Measurements from ENCODE around the gene SEPTIN8.

SEPTIN8 gene

DNA sequence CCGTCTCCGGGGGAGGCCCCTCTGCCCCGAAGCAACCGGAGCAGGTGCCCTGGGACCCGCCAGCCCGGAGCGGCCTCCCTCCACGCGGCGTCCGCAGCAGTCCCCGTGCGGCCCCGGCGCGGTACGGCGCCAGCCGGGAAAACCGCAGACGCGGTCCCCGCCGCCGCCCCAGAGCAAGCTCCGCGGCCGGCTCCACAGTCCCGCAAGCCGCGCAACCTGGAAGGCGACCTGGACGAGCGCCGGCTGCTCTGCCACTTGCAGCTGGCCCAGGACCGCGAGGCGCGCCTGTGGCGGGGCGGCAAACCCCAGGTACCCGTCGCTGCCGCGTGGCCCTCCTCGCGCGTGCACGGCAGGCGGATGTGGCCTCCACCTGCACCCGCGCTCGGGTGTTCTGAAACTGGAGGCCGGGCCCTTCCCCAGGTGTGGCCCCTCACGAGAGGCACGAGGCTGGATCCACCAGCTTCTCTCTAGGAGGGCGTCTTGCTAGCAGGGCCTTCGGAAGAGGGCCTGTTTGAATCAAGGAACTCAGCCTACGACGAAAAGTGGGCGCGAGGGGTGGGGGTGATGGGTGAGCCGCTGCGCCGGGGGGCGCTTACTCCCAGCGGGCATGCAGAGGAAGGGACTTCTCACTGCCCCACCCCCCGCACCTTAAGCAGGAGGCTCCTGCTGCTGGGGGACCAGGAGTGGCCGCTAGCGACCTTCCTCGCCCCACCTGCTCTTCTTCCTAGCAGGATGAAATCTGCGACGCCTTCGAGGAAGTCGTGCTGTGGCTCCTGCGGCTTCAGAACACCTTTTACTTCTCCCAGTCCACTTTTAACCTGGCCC is 29.2 kb downstream of the SEPTIN8 start:
- DNase-seq: no peak

- DNase-seq: no peak
Measured at GRCh38 chr5:132746954-132747615, 30.0 kb downstream of the SEPTIN8 start, which contains the start of gene CCNI2. Gene CCNI2, plus strand, starts transcription at chr5:132747426. Its CDS starts 70 bp downstream, at chr5:132747496.

GRCh38 chr5:132746592-132746953 is 30.5 kb downstream of the SEPTIN8 start:
- no peak for DNase-seq

DNA sequence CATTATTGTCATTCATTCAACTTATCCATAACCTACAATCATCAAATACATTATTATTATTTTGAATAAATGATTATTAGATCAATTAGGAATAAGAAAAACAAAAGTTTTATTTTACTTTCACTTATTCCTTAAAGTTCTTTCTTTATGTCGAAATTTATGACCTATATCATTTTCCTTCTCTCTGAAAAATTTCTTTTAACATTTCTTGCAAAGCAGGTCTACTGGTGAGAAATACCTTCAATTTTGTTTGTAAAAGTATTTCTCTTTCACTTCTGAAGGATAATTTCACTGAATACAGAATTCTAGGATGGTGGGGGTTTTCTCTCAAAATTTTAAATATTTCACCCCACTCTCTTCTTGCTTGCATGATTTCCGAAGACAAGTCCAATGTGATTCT is 32.4 kb downstream of the SEPTIN8 start:
- DNase-seq: no peak

GRCh38 chr5:132742626-132743025 is 34.4 kb downstream of the SEPTIN8 start:
- no peak for DNase-seq

DNA sequence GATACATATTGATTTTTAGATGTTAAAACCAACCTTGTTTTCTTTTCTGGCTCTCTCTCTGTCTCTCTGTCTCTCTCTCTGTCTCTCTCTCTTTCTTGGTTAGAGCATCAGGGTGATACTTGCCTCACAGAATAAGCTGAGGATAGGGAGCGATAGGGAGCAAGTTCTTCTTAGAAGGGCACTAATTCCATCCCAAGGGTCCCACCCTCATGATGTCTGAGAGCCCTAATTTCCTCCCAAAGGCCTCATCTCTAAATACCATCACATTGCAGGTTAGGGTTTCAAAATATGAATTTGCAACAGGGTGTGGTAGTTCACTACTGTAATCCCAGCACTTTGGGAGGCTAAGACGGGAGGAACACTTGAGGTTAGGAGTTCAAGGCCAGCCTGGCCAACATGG is 34.9 kb downstream of the SEPTIN8 start:
- no peak for DNase-seq

DNA sequence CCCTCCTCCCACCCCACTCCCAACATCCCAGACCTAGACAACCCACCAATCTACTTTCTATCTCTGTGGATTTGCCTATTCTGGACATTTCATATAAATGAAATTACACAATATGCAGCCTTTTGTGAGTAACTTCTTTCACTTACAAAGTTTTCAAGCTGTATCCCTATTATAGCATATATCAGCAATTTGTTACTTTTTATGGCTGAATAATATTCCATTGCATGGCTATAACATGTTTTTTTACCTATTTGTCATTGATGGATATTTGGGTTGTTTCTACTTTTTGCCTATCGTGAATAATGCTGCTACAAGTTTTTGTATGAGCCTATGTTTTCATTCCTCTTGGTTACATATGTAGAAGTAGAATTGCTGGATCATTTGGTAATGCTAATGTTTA is 37.8 kb downstream of the SEPTIN8 start:
- no peak for DNase-seq

GRCh38 chr5:132737982-132738681 is 38.9 kb downstream of the SEPTIN8 start:
- DNase-seq: no peak

- peak; percentile 95 for DNase-seq
Measured at GRCh38 chr5:132736853-132737833, 39.9 kb downstream of the SEPTIN8 start, which contains the start of gene KIF3A. Gene KIF3A, minus strand, starts transcription at chr5:132737546. Its CDS starts 127 bp downstream, at chr5:132737419.

- DNase-seq: no peak
Measured at GRCh38 chr5:132734687-132735086, 42.4 kb downstream of the SEPTIN8 start.

- no peak for DNase-seq
Measured at GRCh38 chr5:132733499-132734148, 43.4 kb downstream of the SEPTIN8 start.

DNA sequence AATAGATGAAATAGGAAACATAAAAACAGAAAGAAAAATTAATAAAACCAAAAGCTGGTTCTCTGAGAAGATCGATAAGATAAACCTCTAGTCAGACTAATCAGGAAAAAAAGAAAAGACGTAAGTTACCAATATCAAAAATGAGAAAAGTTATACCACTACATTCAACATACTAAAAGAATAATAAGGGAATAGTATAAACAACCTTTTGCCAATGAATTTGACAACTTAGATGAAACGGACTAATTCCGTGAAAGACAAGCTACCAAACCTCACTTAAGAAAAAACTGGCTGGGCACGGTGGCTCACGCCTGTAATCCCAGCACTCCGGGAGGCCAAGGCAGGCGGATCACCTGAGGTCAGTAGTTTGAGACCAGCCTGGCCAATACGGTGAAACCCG is 47.1 kb downstream of the SEPTIN8 start:
- no peak for DNase-seq

- no peak for DNase-seq
Measured at GRCh38 chr5:132725745-132726144, 51.3 kb downstream of the SEPTIN8 start.

DNA sequence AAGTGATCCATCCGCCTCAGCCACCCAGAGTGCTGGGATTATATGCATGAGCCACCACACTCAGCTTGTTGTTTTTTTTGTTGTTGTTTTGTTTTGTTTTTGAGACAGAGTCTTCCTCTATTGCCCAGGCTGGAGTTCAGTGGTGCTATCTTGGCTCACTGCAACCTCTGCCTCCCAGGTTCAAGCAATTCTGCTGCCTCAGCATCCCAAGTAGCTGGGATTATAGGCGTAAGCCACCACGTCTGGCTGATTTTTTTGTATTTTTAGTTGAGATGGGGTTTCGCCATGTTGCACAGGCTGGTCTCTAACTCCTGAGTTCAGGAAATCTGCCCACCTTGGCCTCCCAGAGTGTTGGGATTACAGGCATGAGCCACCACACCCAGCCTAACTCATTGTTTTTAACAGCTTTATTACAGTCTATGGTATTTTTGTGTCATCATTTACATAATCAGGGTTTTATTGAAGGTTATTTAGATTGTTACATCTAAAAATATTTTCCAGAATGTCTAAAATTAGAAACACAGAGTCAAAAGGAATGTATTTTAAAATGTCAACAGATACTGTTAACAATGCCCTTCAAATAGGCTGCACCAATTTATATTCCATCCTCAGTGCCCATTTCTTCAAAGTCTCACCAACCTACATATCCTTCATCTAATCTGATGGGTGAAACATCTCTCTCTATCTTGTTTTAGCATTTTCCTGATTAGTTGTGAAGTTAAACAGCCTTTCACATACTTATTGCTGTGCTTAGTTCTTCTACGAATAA is 58.3 kb downstream of the SEPTIN8 start:
- DNase-seq: no peak

DNA sequence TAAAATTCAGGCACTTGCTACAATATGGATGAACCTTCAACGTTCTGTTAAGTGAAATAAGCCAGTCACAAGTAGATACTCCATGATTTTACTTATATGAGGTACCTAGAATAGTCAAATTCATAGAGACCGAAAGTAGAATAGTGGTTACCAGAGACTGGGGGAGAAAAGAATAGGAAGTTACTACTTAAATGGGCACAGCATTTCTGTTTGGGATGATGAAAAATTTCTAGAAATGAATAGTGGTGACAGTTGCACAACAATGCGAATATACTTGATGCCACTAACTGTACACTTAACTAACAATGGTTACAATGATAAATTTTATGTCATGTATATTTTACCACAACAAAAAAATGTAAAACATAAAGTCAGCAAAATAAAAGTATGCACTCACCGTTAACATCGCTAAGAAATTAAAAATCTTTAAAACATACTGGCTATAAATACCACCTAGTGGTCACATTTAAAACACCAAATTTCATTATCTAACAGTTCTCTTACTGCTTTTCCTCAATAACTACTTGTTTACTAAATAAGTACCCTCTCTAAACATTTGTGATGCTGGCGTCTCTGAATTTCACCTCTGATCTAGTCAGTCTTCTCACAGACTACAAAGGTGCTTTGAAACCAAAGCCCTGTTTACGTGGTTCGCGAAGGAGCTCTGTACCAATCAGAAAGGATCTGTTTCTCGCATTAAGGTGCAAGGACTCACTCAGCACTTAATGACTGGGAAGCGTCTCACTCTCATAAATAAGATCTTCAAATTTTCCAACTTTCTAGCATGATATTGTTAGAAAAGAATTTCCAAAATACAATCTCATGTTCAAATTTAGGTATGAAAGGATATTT is 62.4 kb downstream of the SEPTIN8 start:
- no peak for DNase-seq

- no peak for DNase-seq
Measured at GRCh38 chr5:132708645-132709044, 68.4 kb downstream of the SEPTIN8 start.

GRCh38 chr5:132704875-132705274 is 72.2 kb downstream of the SEPTIN8 start:
- no peak for DNase-seq

Measured in left hindlimb (tissue), 1 donor.